Measurements from ENCODE around the gene NUPR1. TPM values are rescaled to one million over a fixed set of nuclear protein-coding genes. Genes with fewer than 3 reads are reported as not detected.
"Not testable (repeated sequence)": the region's sequence is repeated elsewhere in the genome, so short reads cannot be mapped to it uniquely, and the experiment has no call there.

NUPR1 gene
- total RNA-seq, 2 experiments from 2014 or later, result not detected

DNA sequence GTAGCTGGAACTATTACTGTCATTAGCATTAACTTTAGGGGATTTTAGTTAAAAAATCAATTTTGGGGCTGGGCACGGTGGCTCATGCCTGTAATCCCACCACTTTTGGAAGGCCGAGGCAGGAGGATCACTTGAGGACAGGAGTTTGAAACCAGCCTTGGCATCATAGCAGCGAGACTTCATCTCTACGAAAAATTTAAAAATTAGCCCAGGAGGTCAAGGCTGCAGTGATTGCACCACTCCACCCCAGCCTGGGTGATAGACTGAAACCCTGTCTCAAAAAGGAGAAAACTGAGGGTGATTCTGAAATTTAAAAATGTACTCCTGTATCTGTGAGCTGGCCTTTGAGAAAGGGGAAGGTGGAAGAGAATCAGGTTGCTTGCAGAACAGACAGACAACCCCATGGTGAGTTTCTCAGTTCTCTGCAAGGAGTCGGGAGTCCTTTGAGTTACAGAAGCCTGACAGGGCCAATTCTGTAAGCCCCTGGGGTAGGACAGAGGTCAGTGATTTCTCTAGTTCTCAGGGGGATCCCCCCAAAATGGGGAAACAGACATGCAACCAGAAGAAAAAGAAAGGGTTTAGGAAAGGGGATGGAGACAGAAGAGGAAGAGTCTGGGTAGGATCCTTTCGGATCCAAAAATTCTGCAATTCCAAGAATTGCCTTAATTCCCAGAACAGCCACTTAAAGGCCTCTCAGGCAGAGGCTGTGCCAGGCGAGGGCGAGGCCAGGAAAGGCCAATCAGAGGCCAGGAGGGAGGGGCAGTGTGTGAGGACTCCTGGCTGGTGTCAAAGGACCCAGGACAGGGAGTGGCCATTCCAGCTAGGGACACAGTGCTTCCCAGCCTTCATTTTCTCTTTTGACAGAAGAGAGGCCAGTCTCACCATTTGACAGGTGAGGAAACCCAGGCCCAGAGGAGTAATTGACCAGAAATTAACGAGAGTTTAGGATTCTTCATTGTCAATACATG, 6.7 kb downstream of the NUPR1 start:
- H3K27me3 Mint-ChIP-seq, result no peaks in the 10 kb centered on the region
- H3K36me3 Mint-ChIP-seq (ENCODE audit: low read depth), result no peaks in the 10 kb centered on the region
- no peak overlapping the region for H3K4me3 Mint-ChIP-seq
- ChIA-PET POLR2A (no interaction called here), CTCF (no interaction called here)
- intact Hi-C loops (cut with micrococcal nuclease), result no loop called here
- H3K4me1 Mint-ChIP-seq (ENCODE audit: low read depth), result peaks cover 16% of the 10 kb centered on the region
- H3K9me3 Mint-ChIP-seq, result no peaks in the 10 kb centered on the region
- no peak overlapping the region for H3K27ac Mint-ChIP-seq
- ATAC-seq (no peak), DNase-seq (no peak)
- TF ChIP-seq, protein P1, sequence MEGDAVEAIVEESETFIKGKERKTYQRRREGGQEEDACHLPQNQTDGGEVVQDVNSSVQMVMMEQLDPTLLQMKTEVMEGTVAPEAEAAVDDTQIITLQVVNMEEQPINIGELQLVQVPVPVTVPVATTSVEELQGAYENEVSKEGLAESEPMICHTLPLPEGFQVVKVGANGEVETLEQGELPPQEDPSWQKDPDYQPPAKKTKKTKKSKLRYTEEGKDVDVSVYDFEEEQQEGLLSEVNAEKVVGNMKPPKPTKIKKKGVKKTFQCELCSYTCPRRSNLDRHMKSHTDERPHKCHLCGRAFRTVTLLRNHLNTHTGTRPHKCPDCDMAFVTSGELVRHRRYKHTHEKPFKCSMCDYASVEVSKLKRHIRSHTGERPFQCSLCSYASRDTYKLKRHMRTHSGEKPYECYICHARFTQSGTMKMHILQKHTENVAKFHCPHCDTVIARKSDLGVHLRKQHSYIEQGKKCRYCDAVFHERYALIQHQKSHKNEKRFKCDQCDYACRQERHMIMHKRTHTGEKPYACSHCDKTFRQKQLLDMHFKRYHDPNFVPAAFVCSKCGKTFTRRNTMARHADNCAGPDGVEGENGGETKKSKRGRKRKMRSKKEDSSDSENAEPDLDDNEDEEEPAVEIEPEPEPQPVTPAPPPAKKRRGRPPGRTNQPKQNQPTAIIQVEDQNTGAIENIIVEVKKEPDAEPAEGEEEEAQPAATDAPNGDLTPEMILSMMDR (IDR thresholded peaks at IDR 0.05), result no peak

DNA sequence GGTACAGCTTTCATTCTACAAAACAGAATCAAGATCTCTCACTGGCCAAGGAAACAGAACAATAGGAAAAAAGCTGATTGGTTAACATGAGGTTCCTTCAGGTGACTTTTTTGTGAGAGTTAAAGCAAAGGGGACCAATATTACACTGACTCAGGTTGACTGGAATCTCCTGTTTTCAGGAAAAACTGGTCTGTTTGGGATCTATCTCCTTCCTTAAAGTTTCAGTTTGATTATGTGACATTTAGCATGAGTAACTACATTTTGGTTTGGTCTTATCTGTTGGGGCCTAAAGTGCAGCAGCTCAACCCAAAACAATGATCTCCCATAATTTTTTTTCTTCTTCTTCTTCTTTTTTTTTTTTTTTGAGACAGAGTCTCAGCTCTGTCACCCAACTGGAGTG, 9.7 kb downstream of the NUPR1 start:
- peaks cover 4% of the 10 kb centered on the region for H3K4me1 Mint-ChIP-seq (ENCODE audit: low read depth)
- H3K9me3 Mint-ChIP-seq, result no peaks in the 10 kb centered on the region
- intact Hi-C loops (cut with micrococcal nuclease), result no loop called here
- CTCF ChIA-PET, result no interaction called here
- POLR2A ChIA-PET, result no interaction called here
- no peak overlapping the region for H3K27ac Mint-ChIP-seq
- no peaks in the 10 kb centered on the region for H3K36me3 Mint-ChIP-seq (ENCODE audit: low read depth)
- ATAC-seq (no peak), DNase-seq (no peak)
- TF ChIP-seq, protein P1 (IDR thresholded peaks at IDR 0.05), result no peak
- no peak overlapping the region for H3K4me3 Mint-ChIP-seq
- no peaks in the 10 kb centered on the region for H3K27me3 Mint-ChIP-seq

- Mint-ChIP-seq H3K4me1 (ENCODE audit: low read depth) (peaks cover 2% of the 10 kb centered on the region), H3K4me3 (no peak overlapping the region), H3K27ac (no peak overlapping the region), H3K36me3 (ENCODE audit: low read depth) (no peaks in the 10 kb centered on the region), H3K27me3 (no peaks in the 10 kb centered on the region), H3K9me3 (no peaks in the 10 kb centered on the region)
- ATAC-seq (no peak), DNase-seq (no peak)
- CTCF ChIA-PET, result no interaction called here
- TF ChIP-seq, protein P1 (IDR thresholded peaks at IDR 0.05), result no peak
- POLR2A ChIA-PET, result no interaction called here
- intact Hi-C loops (cut with micrococcal nuclease), result no loop called here
Observed at GRCh38 chr16:28528463-28528867, 10.3 kb downstream of the NUPR1 start.

- H3K27ac Mint-ChIP-seq, result no peak overlapping the region
- H3K27me3 Mint-ChIP-seq, result no peaks in the 10 kb centered on the region
- no peaks in the 10 kb centered on the region for H3K36me3 Mint-ChIP-seq (ENCODE audit: low read depth)
- intact Hi-C loops (cut with micrococcal nuclease), result no loop called here
- TF ChIP-seq, protein P1 (IDR thresholded peaks at IDR 0.05), result no peak
- H3K9me3 Mint-ChIP-seq, result no peaks in the 10 kb centered on the region
- DNase-seq, result no peak
- ChIA-PET POLR2A (no interaction called here), CTCF (no interaction called here)
- H3K4me3 Mint-ChIP-seq, result no peak overlapping the region
- ATAC-seq, result no peak
- peaks cover 4% of the 10 kb centered on the region for H3K4me1 Mint-ChIP-seq (ENCODE audit: low read depth)
Observed at GRCh38 chr16:28527985-28528384, 10.8 kb downstream of the NUPR1 start.

DNA sequence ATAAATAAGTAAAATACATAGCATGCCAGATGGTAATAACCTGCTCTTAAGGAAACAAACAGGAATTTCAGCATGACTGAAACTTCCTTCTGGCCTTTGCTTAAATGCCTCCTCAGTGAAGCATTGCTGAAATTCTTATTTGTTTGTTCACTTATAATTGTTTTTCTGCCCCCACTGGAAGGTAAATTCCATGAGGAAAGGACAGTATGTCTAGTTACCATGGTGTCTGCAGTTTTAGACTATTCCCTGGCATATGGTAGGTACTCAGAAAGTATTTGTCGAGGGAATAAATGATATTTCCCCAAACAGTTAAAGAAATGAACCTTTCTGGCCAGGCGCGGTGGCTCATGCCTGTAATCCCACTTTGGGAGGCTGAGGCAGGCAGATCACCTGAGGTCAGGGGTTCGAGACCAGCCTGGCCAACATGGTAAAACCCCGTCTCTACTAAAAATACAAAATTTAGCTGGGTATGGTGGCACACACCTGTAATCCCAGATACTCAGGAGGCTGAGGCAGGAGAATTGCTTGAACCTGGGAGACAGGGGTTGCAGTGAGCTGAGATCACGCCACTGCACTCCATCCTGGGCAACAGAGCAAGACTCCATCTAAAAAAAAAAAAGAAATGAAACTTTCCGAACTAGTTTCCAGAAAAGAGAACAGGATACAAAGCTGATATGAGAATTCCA, 11.5 kb downstream of the NUPR1 start:
- ATAC-seq; H3K36me3 Mint-ChIP-seq (ENCODE audit: low read depth); H3K27ac Mint-ChIP-seq; POLR2A ChIA-PET; H3K4me3 Mint-ChIP-seq; H3K4me1 Mint-ChIP-seq (ENCODE audit: low read depth); H3K27me3 Mint-ChIP-seq; DNase-seq; CTCF ChIA-PET; intact Hi-C loops (cut with micrococcal nuclease); H3K9me3 Mint-ChIP-seq: not testable (repeated sequence)

Data from activated CD8-positive, alpha-beta T cell treated with anti-CD3 and anti-CD28 coated beads for 36 hours (primary cell).